GM23248 (cell line): ENCODE results near the gene SOAT1.
"Not testable (repeated sequence)": the region's sequence is repeated elsewhere in the genome, so short reads cannot be mapped to it uniquely, and the experiment has no call there.

Experiments used
- EZH2 ChIP-seq: fragments of 200-600 bp; sonication (generic); IDR thresholded peaks from 2 replicates; pipeline ENCODE4 v1.6.1; 2018; ENCODE audit warnings: antibody characterized with exemption, mild to moderate bottlenecking; ENCODE audit not compliant: insufficient read depth, poor library complexity, severe bottlenecking
- EZH2phosphoT487 ChIP-seq: fragments of 200-600 bp; sonication (generic); IDR thresholded peaks from 2 replicates; pipeline ENCODE4 v1.6.1; 2018; ENCODE audit warnings: antibody characterized with exemption, moderate library complexity, mild to moderate bottlenecking, low read depth; ENCODE audit not compliant: insufficient read depth

GRCh38 chr1:179245426-179245825, 48.2 kb upstream of the SOAT1 start:
- TF ChIP-seq EZH2, EZH2phosphoT487: not testable (repeated sequence)
